ENCODE measurements around the gene UPB1. TPM values are rescaled to one million over a fixed set of nuclear protein-coding genes. Genes with fewer than 3 reads are reported as not detected.

UPB1 gene
- total RNA-seq, 1 donor from 2014 or later = 0.24 TPM

DNA sequence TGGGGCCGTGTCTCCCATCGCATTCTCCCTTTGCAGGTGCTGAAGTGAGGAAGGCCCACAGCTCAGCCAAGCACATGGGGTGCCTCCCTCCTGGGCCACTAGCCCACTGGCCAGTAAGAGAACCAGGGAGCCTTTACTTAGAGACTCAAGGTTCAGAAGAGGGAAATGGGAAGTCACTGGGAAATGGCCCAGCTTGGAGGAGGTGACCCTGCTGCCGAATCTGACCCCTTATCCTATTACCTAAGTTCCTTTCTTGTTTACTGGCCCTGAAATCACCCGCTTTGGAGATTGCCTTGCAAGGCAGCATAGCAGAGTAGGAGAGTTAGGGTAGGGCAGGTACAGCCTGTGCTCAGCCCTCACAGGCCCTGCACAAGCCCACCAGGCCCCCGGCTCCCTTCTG, 24.4 kb downstream of the UPB1 start:
- Mint-ChIP-seq H3K27ac (no peak overlapping the region), H3K27me3 (peaks cover 9% of the 10 kb centered on the region), H3K4me1 (ENCODE audit: unreplicated experiment) (peaks cover 14% of the 10 kb centered on the region), H3K36me3 (no peaks in the 10 kb centered on the region), H3K4me3 (no peak overlapping the region), H3K9me3 (no peaks in the 10 kb centered on the region)
- TF ChIP-seq, protein P1, sequence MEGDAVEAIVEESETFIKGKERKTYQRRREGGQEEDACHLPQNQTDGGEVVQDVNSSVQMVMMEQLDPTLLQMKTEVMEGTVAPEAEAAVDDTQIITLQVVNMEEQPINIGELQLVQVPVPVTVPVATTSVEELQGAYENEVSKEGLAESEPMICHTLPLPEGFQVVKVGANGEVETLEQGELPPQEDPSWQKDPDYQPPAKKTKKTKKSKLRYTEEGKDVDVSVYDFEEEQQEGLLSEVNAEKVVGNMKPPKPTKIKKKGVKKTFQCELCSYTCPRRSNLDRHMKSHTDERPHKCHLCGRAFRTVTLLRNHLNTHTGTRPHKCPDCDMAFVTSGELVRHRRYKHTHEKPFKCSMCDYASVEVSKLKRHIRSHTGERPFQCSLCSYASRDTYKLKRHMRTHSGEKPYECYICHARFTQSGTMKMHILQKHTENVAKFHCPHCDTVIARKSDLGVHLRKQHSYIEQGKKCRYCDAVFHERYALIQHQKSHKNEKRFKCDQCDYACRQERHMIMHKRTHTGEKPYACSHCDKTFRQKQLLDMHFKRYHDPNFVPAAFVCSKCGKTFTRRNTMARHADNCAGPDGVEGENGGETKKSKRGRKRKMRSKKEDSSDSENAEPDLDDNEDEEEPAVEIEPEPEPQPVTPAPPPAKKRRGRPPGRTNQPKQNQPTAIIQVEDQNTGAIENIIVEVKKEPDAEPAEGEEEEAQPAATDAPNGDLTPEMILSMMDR (conservative IDR thresholded peaks at IDR 0.05) = no peak
- no peak for DNase-seq (ENCODE audit: extremely low spot score, unreplicated experiment)

DNA sequence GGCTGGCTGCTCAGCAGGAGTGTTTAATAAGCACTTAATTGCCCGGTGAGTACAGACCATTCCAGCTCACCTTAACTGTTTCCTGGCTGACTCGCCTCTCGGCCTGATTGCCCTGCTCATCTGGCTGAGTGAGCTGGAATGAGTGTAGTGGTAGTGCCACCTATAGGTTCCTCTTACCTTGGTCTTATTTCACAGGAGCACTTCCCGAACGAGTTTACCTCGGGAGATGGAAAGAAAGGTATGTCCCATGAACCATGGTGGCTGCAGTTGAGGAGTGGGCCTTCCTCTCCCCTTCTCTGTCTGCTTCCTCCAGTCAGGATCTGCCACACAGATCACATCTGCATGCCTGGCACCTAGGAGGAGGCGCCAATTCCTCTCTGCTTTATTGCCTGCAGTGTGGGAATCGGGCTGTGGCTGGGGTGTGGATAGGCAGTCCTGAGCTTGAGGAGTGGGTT, 26.7 kb downstream of the UPB1 start:
- Mint-ChIP-seq H3K27ac (peak overlapping the region; percentile 52), H3K36me3 (no peaks in the 10 kb centered on the region)

GRCh38 chr22:24523873-24524272, 28.7 kb downstream of the UPB1 start:
- Mint-ChIP-seq H3K27me3 (peaks cover 5% of the 10 kb centered on the region), H3K4me3 (no peak overlapping the region), H3K9me3 (no peaks in the 10 kb centered on the region), H3K27ac (no peak overlapping the region), H3K36me3 (no peaks in the 10 kb centered on the region), H3K4me1 (ENCODE audit: unreplicated experiment) (peaks cover 10% of the 10 kb centered on the region)
- TF ChIP-seq, protein P1 (conservative IDR thresholded peaks at IDR 0.05) = no peak
- DNase-seq (ENCODE audit: extremely low spot score, unreplicated experiment) = no peak

More for the DNA sequence above, 26.7 kb downstream of the UPB1 start:
- DNase-seq (ENCODE audit: extremely low spot score, unreplicated experiment) = no peak
- TF ChIP-seq, protein P1 (conservative IDR thresholded peaks at IDR 0.05) = peak; percentile 67
- Mint-ChIP-seq H3K4me1 (ENCODE audit: unreplicated experiment) (peaks cover 19% of the 10 kb centered on the region), H3K4me3 (peak overlapping the region; percentile 52), H3K9me3 (no peaks in the 10 kb centered on the region), H3K27me3 (peaks cover 9% of the 10 kb centered on the region)

GRCh38 chr22:24525416-24526037, 30.4 kb downstream of the UPB1 start:
- no peak for DNase-seq (ENCODE audit: extremely low spot score, unreplicated experiment)
- Mint-ChIP-seq H3K27ac (no peak overlapping the region), H3K27me3 (peaks cover 5% of the 10 kb centered on the region), H3K4me1 (ENCODE audit: unreplicated experiment) (peaks cover 10% of the 10 kb centered on the region), H3K9me3 (no peaks in the 10 kb centered on the region), H3K4me3 (no peak overlapping the region), H3K36me3 (no peaks in the 10 kb centered on the region)
- TF ChIP-seq, protein P1 (conservative IDR thresholded peaks at IDR 0.05) = peak; percentile 90

DNA sequence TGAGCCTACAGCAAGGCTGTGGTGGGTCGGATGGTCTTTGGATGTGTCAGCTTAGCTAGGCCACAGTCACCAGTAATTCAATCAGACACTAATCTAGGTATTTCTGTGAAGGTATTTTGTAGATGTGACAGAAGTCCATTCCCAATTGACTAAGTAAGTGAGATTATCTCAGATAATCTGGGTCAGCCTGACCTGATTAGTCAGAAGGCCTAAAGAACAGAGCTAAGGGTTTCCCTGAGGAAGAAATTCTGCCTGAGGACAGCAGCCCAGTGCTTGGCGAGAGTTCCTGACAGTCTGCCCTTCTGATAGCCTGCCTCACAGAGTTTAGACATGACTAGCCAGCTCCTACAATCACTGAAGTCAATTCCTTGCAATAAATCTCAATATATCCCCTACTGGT, 31.1 kb downstream of the UPB1 start:
- Mint-ChIP-seq H3K4me1 (ENCODE audit: unreplicated experiment) (peaks cover 10% of the 10 kb centered on the region), H3K9me3 (no peaks in the 10 kb centered on the region), H3K36me3 (no peaks in the 10 kb centered on the region), H3K27me3 (peaks cover 5% of the 10 kb centered on the region), H3K4me3 (no peak overlapping the region), H3K27ac (no peak overlapping the region)
- TF ChIP-seq, protein P1 (conservative IDR thresholded peaks at IDR 0.05) = no peak
- DNase-seq (ENCODE audit: extremely low spot score, unreplicated experiment) = no peak

Data from type B pancreatic cell (in vitro differentiated cells).